Activated CD8-positive, alpha-beta memory T cell treated with anti-CD3 and anti-CD28 coated beads, Interleukin-2, amount 50 U/mL, for 24 hours (primary cell): ENCODE measurements around the gene FAM240B.

Experiments
- DNase-seq: peaks from one replicate; pipeline ENCODE4 v3.0.0-alpha.2; 2020; ENCODE audit errors: extremely low read depth

Gene FAM240B

GRCh38 chr9:38668791-38669466, 51.0 kb downstream of the FAM240B start:
- no peak for DNase-seq

GRCh38 chr9:38662763-38663593, 57.0 kb downstream of the FAM240B start:
- DNase-seq: no peak

GRCh38 chr9:38659538-38659937, 60.4 kb downstream of the FAM240B start:
- no peak for DNase-seq

- no peak for DNase-seq
Measured at GRCh38 chr9:38656896-38657295, 63.0 kb downstream of the FAM240B start.

GRCh38 chr9:38652486-38652885, 67.4 kb downstream of the FAM240B start:
- no peak for DNase-seq

GRCh38 chr9:38652044-38652443, 67.9 kb downstream of the FAM240B start:
- DNase-seq: no peak

- no peak for DNase-seq
Measured at GRCh38 chr9:38651400-38652042, 68.4 kb downstream of the FAM240B start.

GRCh38 chr9:38650564-38650963, 69.4 kb downstream of the FAM240B start:
- DNase-seq: no peak

- DNase-seq: no peak
Measured at GRCh38 chr9:38649731-38650363, 70.1 kb downstream of the FAM240B start.

- DNase-seq: no peak
Measured at GRCh38 chr9:38644601-38645000, 75.3 kb downstream of the FAM240B start.
